GM23338 (cell line): Measurements from ENCODE around the gene SSTR1. TPM values are rescaled to one million over a fixed set of nuclear protein-coding genes. Genes with fewer than 3 reads are reported as not detected.

Experiments used
- ATAC-seq: fragments of 200-7000 bp; cut with Tn5 transposase; 3 replicates; pipeline ENCODE4 v1.9.1; 2020
- DNase-seq: peaks from one replicate; pipeline ENCODE4 v3.0.0-alpha.2; 2015; ENCODE audit warnings: low spot score
- H2AFZ ChIP-seq: fragments of 200-600 bp; sonication (generic); 2 replicates; pipeline ENCODE4 v1.8.0; 2016; ENCODE audit warnings: antibody characterized with exemption, mild to moderate bottlenecking, moderate library complexity
- H3F3A ChIP-seq: fragments of 200-600 bp; sonication (generic); replicated peaks from 2 replicates; pipeline ENCODE4 v1.8.0; 2017; ENCODE audit warnings: antibody characterized with exemption, mixed run types, low read depth
- H3K27ac ChIP-seq: fragments of 200-600 bp; sonication (generic); 2 replicates; pipeline ENCODE4 v1.6.1; 2016; ENCODE audit warnings: low read depth
- H3K27me3 ChIP-seq: fragments of 200-600 bp; sonication (generic); 2 replicates; pipeline ENCODE4 v1.8.0; 2016; ENCODE audit warnings: mild to moderate bottlenecking, mixed run types, moderate library complexity; ENCODE audit not compliant: insufficient read depth
- H3K36me3 ChIP-seq: fragments of 200-600 bp; sonication (generic); 2 replicates; pipeline ENCODE4 v1.8.0; 2016; ENCODE audit warnings: mild to moderate bottlenecking; ENCODE audit not compliant: insufficient read depth
- H3K4me1 ChIP-seq: fragments of 200-600 bp; sonication (generic); 2 replicates; pipeline ENCODE4 v1.8.0; 2016; ENCODE audit warnings: mild to moderate bottlenecking, moderate library complexity; ENCODE audit not compliant: insufficient read depth
- H3K4me2 ChIP-seq: fragments of 200-600 bp; sonication (generic); 2 replicates; pipeline ENCODE4 v1.7.1; 2017; ENCODE audit warnings: mixed run types
- H3K4me3 ChIP-seq: fragments of 200-600 bp; sonication (generic); 2 replicates; pipeline ENCODE4 v1.6.1; 2016; ENCODE audit warnings: mixed run types
- H3K79me2 ChIP-seq: fragments of 200-600 bp; sonication (generic); replicated peaks from 2 replicates; pipeline ENCODE4 v1.8.0; 2017; ENCODE audit warnings: mild to moderate bottlenecking; ENCODE audit not compliant: insufficient read depth
- H3K9me2 ChIP-seq: fragments of 200-600 bp; sonication (generic); 2 replicates; pipeline ENCODE4 v1.8.0; 2017; ENCODE audit not compliant: insufficient read depth
- H4K20me1 ChIP-seq: fragments of 200-600 bp; sonication (generic); replicated peaks from 2 replicates; pipeline ENCODE4 v1.8.0; 2017; ENCODE audit warnings: mild to moderate bottlenecking; ENCODE audit not compliant: insufficient read depth
- H3K27ac Mint-ChIP-seq: 2 replicates; pipeline ENCODE4 v1.8.0; 2020; ENCODE audit warnings: inconsistent platforms, mild to moderate bottlenecking, moderate library complexity, mixed read lengths
- H3K27me3 Mint-ChIP-seq: 3 replicates; pipeline ENCODE4 v1.8.0; 2022; ENCODE audit warnings: low read depth, mild to moderate bottlenecking, moderate library complexity, mixed read lengths, inconsistent platforms; ENCODE audit not compliant: insufficient read depth, poor library complexity
- H3K36me3 Mint-ChIP-seq: 3 replicates; pipeline ENCODE4 v1.8.0; 2021; ENCODE audit warnings: low read depth, mild to moderate bottlenecking, inconsistent platforms, moderate library complexity, mixed read lengths
- H3K4me1 Mint-ChIP-seq: 3 replicates; pipeline ENCODE4 v1.8.0; 2020; ENCODE audit warnings: mild to moderate bottlenecking, inconsistent platforms, mixed read lengths
- H3K4me3 Mint-ChIP-seq: 3 replicates; pipeline ENCODE4 v1.8.0; 2021; ENCODE audit warnings: moderate library complexity, mild to moderate bottlenecking, inconsistent platforms, mixed read lengths
- H3K9me3 Mint-ChIP-seq: 3 replicates; pipeline ENCODE4 v1.8.0; 2020; ENCODE audit warnings: moderate library complexity, mild to moderate bottlenecking, inconsistent platforms, mixed read lengths
- EZH2 ChIP-seq: fragments of 200-600 bp; sonication (generic); IDR thresholded peaks from one replicate; pipeline ENCODE4 v1.8.0; 2017; ENCODE audit warnings: antibody characterized with exemption, mild to moderate bottlenecking, low read depth; ENCODE audit not compliant: unreplicated experiment
- JUNB ChIP-seq: IDR thresholded peaks from one replicate; pipeline ENCODE4 v1.6.1; 2016; ENCODE audit warnings: antibody characterized with exemption; ENCODE audit not compliant: unreplicated experiment
- STAT1 ChIP-seq: IDR thresholded peaks from one replicate; pipeline ENCODE4 v1.6.1; 2016; ENCODE audit warnings: antibody characterized with exemption; ENCODE audit not compliant: unreplicated experiment
- ZNF114 ChIP-seq: fragments of 250-450 bp; sonication (Bioruptor Pico); IDR thresholded peaks from 2 replicates; pipeline ENCODE4 v1.5.0; 2020; ENCODE audit warnings: mild to moderate bottlenecking, moderate library complexity
- ZNF331 ChIP-seq: fragments of 250-450 bp; sonication (Bioruptor Pico); IDR thresholded peaks from 2 replicates; pipeline ENCODE4 v1.5.0; 2020; ENCODE audit warnings: low read depth, mild to moderate bottlenecking, moderate library complexity
- polyA plus RNA-seq: library from polyadenylated mRNA; unstranded; fragments of >200 nt; fragmentation: Nextera tagmentation; extraction: Ambion mirVana; gene quantifications from 2 replicates; pipeline ENCODE4 v1.2.1, GENCODE V29; 2016
- total RNA-seq: library from RNA; depleted of rRNA; stranded (reverse); fragments of >200 nt; shearing (Covaris generic); gene quantifications from 2 replicates; pipeline ENCODE4 v1.2.3, GENCODE V29; 2014
- TF ChIP-seq, protein P1 (sequence below): fragments of 250-450 bp; sonication (Bioruptor Pico); IDR thresholded peaks from 2 replicates; pipeline ENCODE4 v1.5.0; 2020; ENCODE audit warnings: mild to moderate bottlenecking, moderate library complexity
- TF ChIP-seq, protein P2 (sequence below), 2 experiments: fragments of 200-600 bp in 1 of 2; sonication (generic) in 1 of 2; conservative IDR thresholded peaks; 2 replicates each; pipeline versions ENCODE4 v1.5.1 to v1.6.1; 2016 to 2017; ENCODE audit warnings: antibody characterized with exemption in 2 of 2, low read depth in 2 of 2, mild to moderate bottlenecking in 2 of 2, moderate library complexity in 1 of 2
- TF ChIP-seq, protein P3 (sequence below): IDR thresholded peaks from 2 replicates; pipeline ENCODE4 v1.6.1; 2016; ENCODE audit warnings: antibody characterized with exemption

SSTR1 gene
- total and polyA plus RNA-seq, 2 experiments from 2014 or later, result 0.42 to 0.80 TPM

DNA sequence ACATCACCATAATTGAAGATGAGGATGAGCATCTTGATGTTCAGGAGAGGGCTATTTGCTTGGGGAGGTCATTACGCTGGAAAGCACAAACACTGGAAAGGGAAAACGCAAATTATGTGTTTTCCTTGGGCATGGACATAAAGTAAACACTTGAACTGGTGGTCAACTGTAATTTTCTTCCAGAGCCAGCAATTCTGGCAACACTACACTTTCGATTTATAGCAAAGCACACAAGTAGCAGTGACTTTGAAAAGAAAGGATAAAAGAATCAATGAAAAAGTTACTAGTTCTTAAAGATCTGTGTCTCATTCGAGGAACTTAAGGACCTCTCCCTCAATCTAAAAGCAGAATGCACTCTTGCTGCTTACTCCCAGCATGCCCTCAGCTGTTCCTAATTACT is 46.0 kb downstream of the SSTR1 start:
- Histone ChIP-seq H3K4me3 (no peak overlapping the region), H2AFZ (no peak overlapping the region), H3K4me2 (no peak overlapping the region), H3K27me3 (peaks cover 97% of the 10 kb centered on the region), H4K20me1 (no peaks in the 10 kb centered on the region), H3K27ac (no peak overlapping the region), H3K79me2 (no peaks in the 10 kb centered on the region), H3K9me2 (no peaks in the 10 kb centered on the region), H3F3A (no peaks in the 10 kb centered on the region), H3K36me3 (no peaks in the 10 kb centered on the region), H3K4me1 (peaks cover 7% of the 10 kb centered on the region; the same call in 1 of the 2 replicates)
- TF ChIP-seq, protein P1, sequence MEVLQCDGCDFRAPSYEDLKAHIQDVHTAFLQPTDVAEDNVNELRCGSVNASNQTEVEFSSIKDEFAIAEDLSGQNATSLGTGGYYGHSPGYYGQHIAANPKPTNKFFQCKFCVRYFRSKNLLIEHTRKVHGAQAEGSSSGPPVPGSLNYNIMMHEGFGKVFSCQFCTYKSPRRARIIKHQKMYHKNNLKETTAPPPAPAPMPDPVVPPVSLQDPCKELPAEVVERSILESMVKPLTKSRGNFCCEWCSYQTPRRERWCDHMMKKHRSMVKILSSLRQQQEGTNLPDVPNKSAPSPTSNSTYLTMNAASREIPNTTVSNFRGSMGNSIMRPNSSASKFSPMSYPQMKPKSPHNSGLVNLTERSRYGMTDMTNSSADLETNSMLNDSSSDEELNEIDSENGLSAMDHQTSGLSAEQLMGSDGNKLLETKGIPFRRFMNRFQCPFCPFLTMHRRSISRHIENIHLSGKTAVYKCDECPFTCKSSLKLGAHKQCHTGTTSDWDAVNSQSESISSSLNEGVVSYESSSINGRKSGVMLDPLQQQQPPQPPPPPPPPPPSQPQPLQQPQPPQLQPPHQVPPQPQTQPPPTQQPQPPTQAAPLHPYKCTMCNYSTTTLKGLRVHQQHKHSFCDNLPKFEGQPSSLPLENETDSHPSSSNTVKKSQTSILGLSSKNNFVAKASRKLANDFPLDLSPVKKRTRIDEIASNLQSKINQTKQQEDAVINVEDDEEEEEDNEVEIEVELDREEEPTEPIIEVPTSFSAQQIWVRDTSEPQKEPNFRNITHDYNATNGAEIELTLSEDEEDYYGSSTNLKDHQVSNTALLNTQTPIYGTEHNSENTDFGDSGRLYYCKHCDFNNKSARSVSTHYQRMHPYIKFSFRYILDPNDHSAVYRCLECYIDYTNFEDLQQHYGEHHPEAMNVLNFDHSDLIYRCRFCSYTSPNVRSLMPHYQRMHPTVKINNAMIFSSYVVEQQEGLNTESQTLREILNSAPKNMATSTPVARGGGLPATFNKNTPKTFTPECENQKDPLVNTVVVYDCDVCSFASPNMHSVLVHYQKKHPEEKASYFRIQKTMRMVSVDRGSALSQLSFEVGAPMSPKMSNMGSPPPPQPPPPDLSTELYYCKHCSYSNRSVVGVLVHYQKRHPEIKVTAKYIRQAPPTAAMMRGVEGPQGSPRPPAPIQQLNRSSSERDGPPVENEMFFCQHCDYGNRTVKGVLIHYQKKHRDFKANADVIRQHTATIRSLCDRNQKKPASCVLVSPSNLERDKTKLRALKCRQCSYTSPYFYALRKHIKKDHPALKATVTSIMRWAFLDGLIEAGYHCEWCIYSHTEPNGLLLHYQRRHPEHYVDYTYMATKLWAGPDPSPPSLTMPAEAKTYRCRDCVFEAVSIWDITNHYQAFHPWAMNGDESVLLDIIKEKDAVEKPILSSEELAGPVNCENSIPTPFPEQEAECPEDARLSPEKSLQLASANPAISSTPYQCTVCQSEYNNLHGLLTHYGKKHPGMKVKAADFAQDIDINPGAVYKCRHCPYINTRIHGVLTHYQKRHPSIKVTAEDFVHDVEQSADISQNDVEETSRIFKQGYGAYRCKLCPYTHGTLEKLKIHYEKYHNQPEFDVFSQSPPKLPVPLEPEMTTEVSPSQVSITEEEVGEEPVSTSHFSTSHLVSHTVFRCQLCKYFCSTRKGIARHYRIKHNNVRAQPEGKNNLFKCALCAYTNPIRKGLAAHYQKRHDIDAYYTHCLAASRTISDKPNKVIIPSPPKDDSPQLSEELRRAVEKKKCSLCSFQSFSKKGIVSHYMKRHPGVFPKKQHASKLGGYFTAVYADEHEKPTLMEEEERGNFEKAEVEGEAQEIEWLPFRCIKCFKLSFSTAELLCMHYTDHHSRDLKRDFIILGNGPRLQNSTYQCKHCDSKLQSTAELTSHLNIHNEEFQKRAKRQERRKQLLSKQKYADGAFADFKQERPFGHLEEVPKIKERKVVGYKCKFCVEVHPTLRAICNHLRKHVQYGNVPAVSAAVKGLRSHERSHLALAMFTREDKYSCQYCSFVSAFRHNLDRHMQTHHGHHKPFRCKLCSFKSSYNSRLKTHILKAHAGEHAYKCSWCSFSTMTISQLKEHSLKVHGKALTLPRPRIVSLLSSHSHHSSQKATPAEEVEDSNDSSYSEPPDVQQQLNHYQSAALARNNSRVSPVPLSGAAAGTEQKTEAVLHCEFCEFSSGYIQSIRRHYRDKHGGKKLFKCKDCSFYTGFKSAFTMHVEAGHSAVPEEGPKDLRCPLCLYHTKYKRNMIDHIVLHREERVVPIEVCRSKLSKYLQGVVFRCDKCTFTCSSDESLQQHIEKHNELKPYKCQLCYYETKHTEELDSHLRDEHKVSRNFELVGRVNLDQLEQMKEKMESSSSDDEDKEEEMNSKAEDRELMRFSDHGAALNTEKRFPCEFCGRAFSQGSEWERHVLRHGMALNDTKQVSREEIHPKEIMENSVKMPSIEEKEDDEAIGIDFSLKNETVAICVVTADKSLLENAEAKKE (CRISPR knock-in tag), result no peak
- TF ChIP-seq ZNF114 (CRISPR knock-in tag), result no peak
- TF ChIP-seq ZNF331, result no peak
- TF ChIP-seq, protein P2, sequence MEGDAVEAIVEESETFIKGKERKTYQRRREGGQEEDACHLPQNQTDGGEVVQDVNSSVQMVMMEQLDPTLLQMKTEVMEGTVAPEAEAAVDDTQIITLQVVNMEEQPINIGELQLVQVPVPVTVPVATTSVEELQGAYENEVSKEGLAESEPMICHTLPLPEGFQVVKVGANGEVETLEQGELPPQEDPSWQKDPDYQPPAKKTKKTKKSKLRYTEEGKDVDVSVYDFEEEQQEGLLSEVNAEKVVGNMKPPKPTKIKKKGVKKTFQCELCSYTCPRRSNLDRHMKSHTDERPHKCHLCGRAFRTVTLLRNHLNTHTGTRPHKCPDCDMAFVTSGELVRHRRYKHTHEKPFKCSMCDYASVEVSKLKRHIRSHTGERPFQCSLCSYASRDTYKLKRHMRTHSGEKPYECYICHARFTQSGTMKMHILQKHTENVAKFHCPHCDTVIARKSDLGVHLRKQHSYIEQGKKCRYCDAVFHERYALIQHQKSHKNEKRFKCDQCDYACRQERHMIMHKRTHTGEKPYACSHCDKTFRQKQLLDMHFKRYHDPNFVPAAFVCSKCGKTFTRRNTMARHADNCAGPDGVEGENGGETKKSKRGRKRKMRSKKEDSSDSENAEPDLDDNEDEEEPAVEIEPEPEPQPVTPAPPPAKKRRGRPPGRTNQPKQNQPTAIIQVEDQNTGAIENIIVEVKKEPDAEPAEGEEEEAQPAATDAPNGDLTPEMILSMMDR (conservative IDR thresholded peaks at IDR 0.05; ENCODE audit: low read depth in 2 of 2), result no peak
- no peak for TF ChIP-seq JUNB
- TF ChIP-seq, protein P3, sequence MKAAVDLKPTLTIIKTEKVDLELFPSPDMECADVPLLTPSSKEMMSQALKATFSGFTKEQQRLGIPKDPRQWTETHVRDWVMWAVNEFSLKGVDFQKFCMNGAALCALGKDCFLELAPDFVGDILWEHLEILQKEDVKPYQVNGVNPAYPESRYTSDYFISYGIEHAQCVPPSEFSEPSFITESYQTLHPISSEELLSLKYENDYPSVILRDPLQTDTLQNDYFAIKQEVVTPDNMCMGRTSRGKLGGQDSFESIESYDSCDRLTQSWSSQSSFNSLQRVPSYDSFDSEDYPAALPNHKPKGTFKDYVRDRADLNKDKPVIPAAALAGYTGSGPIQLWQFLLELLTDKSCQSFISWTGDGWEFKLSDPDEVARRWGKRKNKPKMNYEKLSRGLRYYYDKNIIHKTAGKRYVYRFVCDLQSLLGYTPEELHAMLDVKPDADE, result no peak
- no peak for TF ChIP-seq STAT1
- no peak for TF ChIP-seq EZH2
- Mint-ChIP-seq H3K27me3 (peaks cover 39% of the 10 kb centered on the region), H3K27ac (no peak overlapping the region), H3K36me3 (no peaks in the 10 kb centered on the region), H3K4me1 (peaks cover 17% of the 10 kb centered on the region), H3K9me3 (no peaks in the 10 kb centered on the region; the same call in 2 of the 3 replicates), H3K4me3 (no peak overlapping the region)
- DNase-seq (no peak), ATAC-seq (no peak)
